ENCODE data around the gene MDH1B. TPM values are rescaled to one million over a fixed set of nuclear protein-coding genes. Genes with fewer than 3 reads are reported as not detected.

The MDH1B gene
- total and polyA plus RNA-seq, 2 donors (not counting 1 experiment from before 2014, with no cell fraction given), result 0.73 to 0.99 TPM

DNA sequence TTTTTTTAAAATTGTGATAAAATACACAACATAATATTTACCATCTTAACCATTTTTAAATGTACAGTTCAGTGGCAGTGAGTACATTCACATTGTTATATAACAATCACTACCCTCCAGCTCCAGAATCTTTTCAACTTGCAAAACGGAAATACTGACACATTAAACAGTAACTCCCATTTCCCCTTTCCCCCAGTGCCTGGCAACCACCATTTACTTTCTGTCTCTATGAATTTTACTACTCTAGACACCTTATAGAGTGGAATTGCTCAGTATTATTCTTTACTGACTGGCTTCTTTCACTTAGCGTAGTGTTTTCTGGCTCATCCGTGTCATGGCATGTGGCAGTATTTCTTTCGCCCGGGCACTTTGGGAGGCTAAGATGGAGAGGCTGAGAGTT lies 32.9 kb upstream of the MDH1B start:
- Histone ChIP-seq H4K20me1 (ENCODE audit: control insufficient read depth, extremely low read depth, insufficient read depth, low read length) (no peaks in the 10 kb centered on the region), H3K36me3 (ENCODE audit: control insufficient read depth, insufficient read depth, low read length) (no peaks in the 10 kb centered on the region), H3K79me2 (ENCODE audit: control insufficient read depth, insufficient read depth, low read length) (no peaks in the 10 kb centered on the region), H3K4me1 (ENCODE audit: control insufficient read depth, extremely low read depth, insufficient read depth, low read length) (no peaks in the 10 kb centered on the region), H3K27me3 (ENCODE audit: control insufficient read depth, insufficient read depth, low read length) (no peaks in the 10 kb centered on the region), H3K9me3 (ENCODE audit: control insufficient read depth, insufficient read depth, low read depth, low read length) (no peaks in the 10 kb centered on the region), H3K4me2 (ENCODE audit: extremely low read depth, insufficient read depth, low read length) (no peak overlapping the region), H2AFZ (ENCODE audit: low read length) (no peak overlapping the region), H3K9ac (ENCODE audit: insufficient read depth, low read length) (no peak overlapping the region), H3K27ac (ENCODE audit: insufficient read depth, low read length) (no peak overlapping the region), H3K4me3 (replicated peaks in 1 of 4; ENCODE audit: control extremely low read depth in 1 of 4, insufficient read depth in 1 of 4, low read depth in 3 of 4, low read length in 4 of 4) (no peak overlapping the region)
- DNase-seq (ENCODE audit: low read depth in 2 of 2), result no peak
- TF ChIP-seq CTCF (conservative IDR thresholded peaks at IDR 0.05 in 1 of 2, IDR thresholded peaks at IDR 0.05 in 1 of 2; ENCODE audit: low read depth in 1 of 2, low read length in 2 of 2) (no peak), EZH2 (IDR thresholded peaks at IDR 0.05; ENCODE audit: low read length, missing control alignments) (no peak)

DNA sequence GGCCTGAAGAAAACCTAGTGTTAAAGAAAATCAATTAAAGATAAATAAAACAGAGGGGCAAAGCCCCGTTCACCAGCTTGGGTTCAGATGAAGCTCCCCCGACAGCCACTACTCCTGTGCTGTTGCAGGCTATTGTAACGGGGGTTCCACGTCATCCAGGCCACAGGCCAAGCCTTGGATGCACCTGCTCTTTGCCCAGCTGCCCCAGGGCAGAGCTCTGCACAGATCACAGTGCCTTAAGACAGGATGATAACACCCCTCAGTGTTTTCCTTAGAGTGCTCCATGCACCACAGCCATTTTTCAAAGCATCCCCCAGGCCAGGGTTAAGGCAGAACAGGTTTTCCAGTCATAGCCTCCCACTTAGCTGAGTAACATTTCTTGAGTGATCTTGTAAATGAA lies 32.2 kb upstream of the MDH1B start:
- no peak for DNase-seq (ENCODE audit: low read depth in 2 of 2)
- Histone ChIP-seq H3K79me2 (ENCODE audit: control insufficient read depth, insufficient read depth, low read length) (no peaks in the 10 kb centered on the region), H3K9me3 (ENCODE audit: control insufficient read depth, insufficient read depth, low read depth, low read length) (no peaks in the 10 kb centered on the region), H3K27me3 (ENCODE audit: control insufficient read depth, insufficient read depth, low read length) (no peaks in the 10 kb centered on the region), H4K20me1 (ENCODE audit: control insufficient read depth, extremely low read depth, insufficient read depth, low read length) (no peaks in the 10 kb centered on the region), H3K4me2 (ENCODE audit: extremely low read depth, insufficient read depth, low read length) (no peak overlapping the region), H3K36me3 (ENCODE audit: control insufficient read depth, insufficient read depth, low read length) (no peaks in the 10 kb centered on the region), H2AFZ (ENCODE audit: low read length) (no peak overlapping the region), H3K27ac (ENCODE audit: insufficient read depth, low read length) (no peak overlapping the region), H3K4me1 (ENCODE audit: control insufficient read depth, extremely low read depth, insufficient read depth, low read length) (no peaks in the 10 kb centered on the region), H3K4me3 (replicated peaks in 1 of 4; ENCODE audit: control extremely low read depth in 1 of 4, insufficient read depth in 1 of 4, low read depth in 3 of 4, low read length in 4 of 4) (no peak overlapping the region), H3K9ac (ENCODE audit: insufficient read depth, low read length) (no peak overlapping the region)
- TF ChIP-seq CTCF (conservative IDR thresholded peaks at IDR 0.05 in 1 of 2, IDR thresholded peaks at IDR 0.05 in 1 of 2; ENCODE audit: low read depth in 1 of 2, low read length in 2 of 2), result no peak
- no peak for TF ChIP-seq EZH2 (IDR thresholded peaks at IDR 0.05; ENCODE audit: low read length, missing control alignments)

DNA sequence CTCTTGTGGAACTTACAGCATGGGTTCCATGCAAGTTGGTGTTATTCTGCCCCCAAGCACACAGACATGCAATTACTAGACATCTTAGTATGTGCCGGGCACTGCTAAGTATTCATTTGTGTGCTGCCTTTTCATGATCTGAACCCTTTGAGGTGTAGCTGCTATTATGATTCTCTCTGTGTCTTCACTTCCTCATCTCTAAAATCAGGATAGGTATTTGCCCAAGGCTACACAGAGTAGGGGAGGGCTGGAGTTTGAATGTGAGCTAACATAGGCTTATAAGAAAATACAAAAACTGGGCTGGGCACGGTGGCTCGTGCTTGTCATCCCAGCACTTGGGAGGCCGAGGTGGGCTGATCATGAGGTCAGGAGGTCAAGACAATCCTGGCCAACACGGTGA lies 27.5 kb upstream of the MDH1B start:
- H3K4me2 ChIP-seq (ENCODE audit: extremely low read depth, insufficient read depth, low read length), result no peak overlapping the region
- no peaks in the 10 kb centered on the region for H3K79me2 ChIP-seq (ENCODE audit: control insufficient read depth, insufficient read depth, low read length)
- no peaks in the 10 kb centered on the region for H4K20me1 ChIP-seq (ENCODE audit: control insufficient read depth, extremely low read depth, insufficient read depth, low read length)
- no peaks in the 10 kb centered on the region for H3K4me1 ChIP-seq (ENCODE audit: control insufficient read depth, extremely low read depth, insufficient read depth, low read length)
- H3K4me3 ChIP-seq (replicated peaks in 1 of 4; ENCODE audit: control extremely low read depth in 1 of 4, insufficient read depth in 1 of 4, low read depth in 3 of 4, low read length in 4 of 4), result no peak overlapping the region
- no peak overlapping the region for H2AFZ ChIP-seq (ENCODE audit: low read length)
- no peak overlapping the region for H3K9ac ChIP-seq (ENCODE audit: insufficient read depth, low read length)
- H3K36me3 ChIP-seq (ENCODE audit: control insufficient read depth, insufficient read depth, low read length), result peaks cover 4% of the 10 kb centered on the region
- H3K27me3 ChIP-seq (ENCODE audit: control insufficient read depth, insufficient read depth, low read length), result no peaks in the 10 kb centered on the region
- DNase-seq (ENCODE audit: low read depth in 2 of 2), result no peak
- no peaks in the 10 kb centered on the region for H3K9me3 ChIP-seq (ENCODE audit: control insufficient read depth, insufficient read depth, low read depth, low read length)
- no peak overlapping the region for H3K27ac ChIP-seq (ENCODE audit: insufficient read depth, low read length)
- TF ChIP-seq CTCF (conservative IDR thresholded peaks at IDR 0.05 in 1 of 2, IDR thresholded peaks at IDR 0.05 in 1 of 2; ENCODE audit: low read depth in 1 of 2, low read length in 2 of 2) (no peak), EZH2 (IDR thresholded peaks at IDR 0.05; ENCODE audit: low read length, missing control alignments) (no peak)

Data from fibroblast of lung (primary cell).